ENCODE measurements around the gene WDFY2.

- TF ChIP-seq POLR2AphosphoS5 (IDR thresholded peaks at IDR 0.05; ENCODE audit: borderline replicate concordance, low read depth, low read length) (no peak), EZH2 (IDR thresholded peaks at IDR 0.05) (no peak), FOXP2 (optimal IDR thresholded peaks at IDR 0.05; ENCODE audit: control extremely low read depth, extremely low read length, insufficient read depth) (no peak)
Measured at GRCh38 chr13:51770160-51770559, 185.9 kb downstream of the WDFY2 start.
